Transverse colon (tissue), 4 donors: ENCODE data around the gene ZBTB16.

Experiments
- CTCF ChIP-seq, 5 experiments: fragments of 200-600 bp in 3 of 5; fragments of 450-650 bp in 2 of 5; sonication (generic) in 3 of 5; IDR thresholded peaks; 1 replicate in 2 of 5; 2 replicates in 3 of 5; pipeline ENCODE4 v1.5.1; 2016 to 2017; ENCODE audit warnings: antibody characterized with exemption in 5 of 5, inconsistent platforms in 3 of 5, mild to moderate bottlenecking in 2 of 5, moderate library complexity in 1 of 5
- POLR2A ChIP-seq: fragments of 450-650 bp; IDR thresholded peaks from one replicate; pipeline ENCODE4 v1.6.1; 2016; ENCODE audit warnings: antibody characterized with exemption, mild to moderate bottlenecking, moderate library complexity
- POLR2AphosphoS5 ChIP-seq, 3 donors: sonication (generic); formaldehyde crosslinking; IDR thresholded peaks; one replicate each; pipeline ENCODE4 v1.6.1; 2016; ENCODE audit warnings: antibody characterized with exemption in 3 of 3

GRCh38 chr11:114283422-114283821 lies 223.9 kb downstream of the ZBTB16 start:
- no peak for TF ChIP-seq POLR2A
- no peak for TF ChIP-seq CTCF (IDR thresholded peaks at IDR 0.05)
- TF ChIP-seq POLR2AphosphoS5 (IDR thresholded peaks at IDR 0.05), result no peak
